Liver (tissue), 9 donors: Measurements from ENCODE around the gene DCUN1D1. TPM values are rescaled to one million over a fixed set of nuclear protein-coding genes. Genes with fewer than 3 reads are reported as not detected.

Source experiments
- DNase-seq: peaks from one replicate; pipeline ENCODE4 v3.0.0-alpha.2; 2017; ENCODE audit warnings: low spot score
- H3K27ac ChIP-seq, 2 donors: one replicate each; pipeline ENCODE4 v1.7.0; 2013; ENCODE audit warnings: inconsistent platforms in 2 of 2, low read length in 2 of 2, control low read depth in 1 of 2, low read depth in 1 of 2, mild to moderate bottlenecking in 1 of 2
- H3K27me3 ChIP-seq, 4 donors: one replicate each; pipeline versions ENCODE4 v1.6.1 to v1.7.0; 2013; ENCODE audit warnings: low read length in 3 of 4, inconsistent platforms in 1 of 4, mild to moderate bottlenecking in 1 of 4, moderate library complexity in 1 of 4; ENCODE audit not compliant: control insufficient read depth in 4 of 4, insufficient read depth in 4 of 4
- H3K36me3 ChIP-seq, 4 donors: one replicate each; pipeline versions ENCODE4 v1.6.1 to v1.7.0; 2013; ENCODE audit warnings: low read length in 3 of 4, mild to moderate bottlenecking in 3 of 4, low read depth in 1 of 4, moderate library complexity in 1 of 4; ENCODE audit not compliant: control insufficient read depth in 4 of 4, insufficient read depth in 3 of 4
- H3K4me1 ChIP-seq, 4 donors: one replicate each; pipeline versions ENCODE4 v1.6.1 to v1.7.0; 2013; ENCODE audit warnings: low read length in 3 of 4, mild to moderate bottlenecking in 3 of 4, moderate library complexity in 1 of 4; ENCODE audit not compliant: control insufficient read depth in 4 of 4, insufficient read depth in 4 of 4
- H3K4me3 ChIP-seq, 3 donors: one replicate each; pipeline versions ENCODE4 v1.6.1 to v1.7.0; 2013; ENCODE audit warnings: low read length in 3 of 3, control low read depth in 1 of 3, low read depth in 1 of 3, mild to moderate bottlenecking in 1 of 3
- H3K9ac ChIP-seq, 2 donors: one replicate each; pipeline ENCODE4 v1.7.0; 2013; ENCODE audit warnings: low read length in 2 of 2, mild to moderate bottlenecking in 2 of 2, moderate library complexity in 2 of 2, control low read depth in 1 of 2, low read depth in 1 of 2
- H3K9me3 ChIP-seq, 4 donors: one replicate each; pipeline versions ENCODE4 v1.6.1 to v1.7.0; 2013; ENCODE audit warnings: low read length in 3 of 4; ENCODE audit not compliant: control insufficient read depth in 4 of 4
- ATF3 ChIP-seq: IDR thresholded peaks from 2 replicates; pipeline ENCODE4 v1.6.1; 2016; ENCODE audit warnings: antibody characterized with exemption
- EGR1 ChIP-seq, 2 donors: IDR thresholded peaks; 2 replicates each; pipeline ENCODE4 v1.6.1; 2016 to 2018; ENCODE audit warnings: antibody characterized with exemption in 2 of 2, low read depth in 2 of 2
- FOXA1 ChIP-seq: IDR thresholded peaks from 2 replicates; pipeline ENCODE4 v1.6.1; 2016; ENCODE audit warnings: antibody characterized with exemption
- FOXA2 ChIP-seq: IDR thresholded peaks from 2 replicates; pipeline ENCODE4 v1.6.1; 2016; ENCODE audit warnings: antibody characterized with exemption
- GABPA ChIP-seq, 2 donors: IDR thresholded peaks in 1 of 2; conservative IDR thresholded peaks in 1 of 2; 2 replicates each; pipeline ENCODE4 v1.6.1; 2016; ENCODE audit warnings: antibody characterized with exemption in 2 of 2, mild to moderate bottlenecking in 1 of 2, moderate library complexity in 1 of 2
- HNF4A ChIP-seq, 2 donors: conservative IDR thresholded peaks; 2 replicates each; pipeline ENCODE4 v1.6.1; 2016; ENCODE audit warnings: antibody characterized with exemption in 2 of 2, mild to moderate bottlenecking in 2 of 2
- HNF4G ChIP-seq: IDR thresholded peaks from 2 replicates; pipeline ENCODE4 v1.6.1; 2016; ENCODE audit warnings: antibody characterized with exemption
- JUND ChIP-seq, 2 donors: IDR thresholded peaks; 2 replicates each; pipeline ENCODE4 v1.6.1; 2016; ENCODE audit warnings: antibody characterized with exemption in 2 of 2
- NR2F2 ChIP-seq: IDR thresholded peaks from 2 replicates; pipeline ENCODE4 v1.6.1; 2016; ENCODE audit warnings: antibody characterized with exemption
- RAD21 ChIP-seq, 2 donors: IDR thresholded peaks; 2 replicates each; pipeline ENCODE4 v1.6.1; 2016; ENCODE audit warnings: antibody characterized with exemption in 2 of 2, mild to moderate bottlenecking in 2 of 2
- REST ChIP-seq: IDR thresholded peaks from 2 replicates; pipeline ENCODE4 v1.6.1; 2016; ENCODE audit warnings: antibody characterized with exemption, mild to moderate bottlenecking
- RXRA ChIP-seq, 2 donors: IDR thresholded peaks; 2 replicates each; pipeline ENCODE4 v1.6.1; 2017 to 2018; ENCODE audit warnings: antibody characterized with exemption in 2 of 2, mild to moderate bottlenecking in 1 of 2
- SP1 ChIP-seq: IDR thresholded peaks from 2 replicates; pipeline ENCODE4 v1.6.1; 2018; ENCODE audit warnings: antibody characterized with exemption, mild to moderate bottlenecking
- TAF1 ChIP-seq: conservative IDR thresholded peaks from 2 replicates; pipeline ENCODE4 v1.6.1; 2016; ENCODE audit warnings: antibody characterized with exemption, mild to moderate bottlenecking
- YY1 ChIP-seq: IDR thresholded peaks from 2 replicates; pipeline ENCODE4 v1.6.1; 2016; ENCODE audit warnings: antibody characterized with exemption, mild to moderate bottlenecking
- WGBS: extraction: QIAGEN DNeasy Blood & Tissue Kit; methylation state at CpG from one replicate; pipeline ENCODE4 v1.1.7; 2013; 5-methylcytosine and 5-hydroxymethylcytosine counted together
- polyA plus RNA-seq, 2 donors: library from polyadenylated mRNA; stranded (reverse) in 1 of 2; unstranded in 1 of 2; fragments of 200-250 nt in 1 of 2; fragments of >200 nt in 1 of 2; fragmentation: Nextera tagmentation in 1 of 2; extraction: Ambion mirVana in 1 of 2; gene quantifications; one replicate each; pipeline versions ENCODE4 v1.2.1 to v1.2.3, GENCODE V29; 2013 to 2015
- total RNA-seq, 2 donors: library from RNA; depleted of rRNA; stranded (reverse); fragments of >200 nt; gene quantifications; one replicate each; pipeline ENCODE4 v1.2.3, GENCODE V29; 2014
- TF ChIP-seq, protein P1 (sequence below): IDR thresholded peaks from 2 replicates; pipeline ENCODE4 v1.6.1; 2016; ENCODE audit warnings: antibody characterized with exemption
- TF ChIP-seq, protein P2 (sequence below): fragments of 150-350 bp; IDR thresholded peaks from 2 replicates; pipeline ENCODE4 v1.5.1; 2017; ENCODE audit warnings: improper control_type of control experiment, low read depth, low read length; ENCODE audit not compliant: missing input control
- TF ChIP-seq, protein P3 (sequence below): IDR thresholded peaks from 2 replicates; pipeline ENCODE4 v1.6.1; 2016; ENCODE audit warnings: antibody characterized with exemption
- donor health status: healthy.
- donor health status: healthy.
- donor health status: healthy.
- donor health status: healthy.
- donor health status: healthy.

Gene DCUN1D1
- total and polyA plus RNA-seq, 4 donors, result 9.1 to 56.0 (median 23.5) TPM

DNA sequence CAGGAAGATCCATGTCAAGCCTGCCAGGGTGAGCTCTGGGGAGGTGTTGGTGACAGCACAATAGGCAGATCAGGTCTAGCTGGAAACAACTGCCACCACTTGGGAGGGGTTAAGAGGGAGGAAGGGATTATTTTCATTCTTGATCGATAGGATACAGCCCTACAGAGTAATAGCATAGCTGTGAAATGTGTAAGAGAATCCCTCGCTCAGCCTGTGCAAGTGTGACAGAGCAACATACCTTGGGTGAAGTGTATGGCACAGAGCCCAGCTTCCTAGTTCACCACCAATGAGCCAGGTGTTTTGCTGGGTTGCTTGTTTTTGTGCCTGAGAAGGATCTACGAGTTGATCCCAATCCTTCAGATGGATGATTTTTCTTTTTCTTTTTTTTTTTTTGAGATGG is 9.2 kb upstream of the DCUN1D1 start:
- no peak for DNase-seq
- WGBS, result 91% methylated on average over 3 of the region's 3 CpGs
- H3K9me3 ChIP-seq, result no peaks in the 10 kb centered on the region
- TF ChIP-seq, protein P1, sequence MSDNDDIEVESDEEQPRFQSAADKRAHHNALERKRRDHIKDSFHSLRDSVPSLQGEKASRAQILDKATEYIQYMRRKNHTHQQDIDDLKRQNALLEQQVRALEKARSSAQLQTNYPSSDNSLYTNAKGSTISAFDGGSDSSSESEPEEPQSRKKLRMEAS, result no peak
- TF ChIP-seq RXRA (IDR thresholded peaks at IDR 0.05) (no peak), HNF4G (no peak), TAF1 (no peak), EGR1 (IDR thresholded peaks at IDR 0.05; ENCODE audit: low read depth in 2 of 2) (no peak), FOXA2 (no peak), FOXA1 (no peak), JUND (IDR thresholded peaks at IDR 0.05) (no peak), HNF4A (conservative IDR thresholded peaks at IDR 0.05) (no peak)
- TF ChIP-seq, protein P2, sequence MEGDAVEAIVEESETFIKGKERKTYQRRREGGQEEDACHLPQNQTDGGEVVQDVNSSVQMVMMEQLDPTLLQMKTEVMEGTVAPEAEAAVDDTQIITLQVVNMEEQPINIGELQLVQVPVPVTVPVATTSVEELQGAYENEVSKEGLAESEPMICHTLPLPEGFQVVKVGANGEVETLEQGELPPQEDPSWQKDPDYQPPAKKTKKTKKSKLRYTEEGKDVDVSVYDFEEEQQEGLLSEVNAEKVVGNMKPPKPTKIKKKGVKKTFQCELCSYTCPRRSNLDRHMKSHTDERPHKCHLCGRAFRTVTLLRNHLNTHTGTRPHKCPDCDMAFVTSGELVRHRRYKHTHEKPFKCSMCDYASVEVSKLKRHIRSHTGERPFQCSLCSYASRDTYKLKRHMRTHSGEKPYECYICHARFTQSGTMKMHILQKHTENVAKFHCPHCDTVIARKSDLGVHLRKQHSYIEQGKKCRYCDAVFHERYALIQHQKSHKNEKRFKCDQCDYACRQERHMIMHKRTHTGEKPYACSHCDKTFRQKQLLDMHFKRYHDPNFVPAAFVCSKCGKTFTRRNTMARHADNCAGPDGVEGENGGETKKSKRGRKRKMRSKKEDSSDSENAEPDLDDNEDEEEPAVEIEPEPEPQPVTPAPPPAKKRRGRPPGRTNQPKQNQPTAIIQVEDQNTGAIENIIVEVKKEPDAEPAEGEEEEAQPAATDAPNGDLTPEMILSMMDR, result no peak
- H3K9ac ChIP-seq, result no peak overlapping the region
- no peak overlapping the region for H3K4me3 ChIP-seq
- H3K27me3 ChIP-seq, result no peaks in the 10 kb centered on the region
- no peaks in the 10 kb centered on the region for H3K4me1 ChIP-seq
- H3K27ac ChIP-seq, result no peak overlapping the region
- H3K36me3 ChIP-seq, result no peaks in the 10 kb centered on the region

DNA sequence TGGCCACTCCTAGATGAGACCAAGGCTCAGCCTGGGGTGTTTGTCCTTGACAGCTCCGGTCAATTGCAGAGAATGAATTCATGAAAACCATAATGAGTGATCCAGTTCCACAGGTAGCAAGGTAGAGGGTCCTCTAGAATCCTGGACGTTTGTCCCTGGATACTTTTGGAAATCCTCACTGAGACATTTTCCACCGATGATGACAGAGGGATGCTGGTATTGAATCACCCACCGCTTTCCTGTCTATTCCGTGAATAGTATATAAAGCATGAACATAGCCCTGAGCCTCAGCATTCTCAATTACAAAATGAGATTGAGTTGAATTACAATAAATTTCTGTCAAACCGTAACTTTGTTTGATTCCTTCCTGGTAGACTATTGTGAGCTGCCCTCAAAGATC is 5.7 kb upstream of the DCUN1D1 start:
- DNase-seq, result no peak
- Histone ChIP-seq H3K27ac (no peak overlapping the region), H3K27me3 (no peaks in the 10 kb centered on the region), H3K9me3 (no peaks in the 10 kb centered on the region), H3K9ac (no peak overlapping the region), H3K4me3 (no peak overlapping the region), H3K4me1 (peaks cover 0 to 15% (median 11%) of the 10 kb centered on the region in 4 donors), H3K36me3 (no peaks in the 10 kb centered on the region)
- TF ChIP-seq, protein P2, result no peak
- TF ChIP-seq HNF4A (conservative IDR thresholded peaks at IDR 0.05), result no peak
- no peak for TF ChIP-seq FOXA2
- no peak for TF ChIP-seq RXRA (IDR thresholded peaks at IDR 0.05)
- TF ChIP-seq HNF4G, result no peak
- no peak for TF ChIP-seq REST
- no peak for TF ChIP-seq ATF3
- TF ChIP-seq TAF1, result no peak
- no peak for TF ChIP-seq GABPA (IDR thresholded peaks at IDR 0.05 in 1 of 2, conservative IDR thresholded peaks at IDR 0.05 in 1 of 2)
- TF ChIP-seq, protein P3, sequence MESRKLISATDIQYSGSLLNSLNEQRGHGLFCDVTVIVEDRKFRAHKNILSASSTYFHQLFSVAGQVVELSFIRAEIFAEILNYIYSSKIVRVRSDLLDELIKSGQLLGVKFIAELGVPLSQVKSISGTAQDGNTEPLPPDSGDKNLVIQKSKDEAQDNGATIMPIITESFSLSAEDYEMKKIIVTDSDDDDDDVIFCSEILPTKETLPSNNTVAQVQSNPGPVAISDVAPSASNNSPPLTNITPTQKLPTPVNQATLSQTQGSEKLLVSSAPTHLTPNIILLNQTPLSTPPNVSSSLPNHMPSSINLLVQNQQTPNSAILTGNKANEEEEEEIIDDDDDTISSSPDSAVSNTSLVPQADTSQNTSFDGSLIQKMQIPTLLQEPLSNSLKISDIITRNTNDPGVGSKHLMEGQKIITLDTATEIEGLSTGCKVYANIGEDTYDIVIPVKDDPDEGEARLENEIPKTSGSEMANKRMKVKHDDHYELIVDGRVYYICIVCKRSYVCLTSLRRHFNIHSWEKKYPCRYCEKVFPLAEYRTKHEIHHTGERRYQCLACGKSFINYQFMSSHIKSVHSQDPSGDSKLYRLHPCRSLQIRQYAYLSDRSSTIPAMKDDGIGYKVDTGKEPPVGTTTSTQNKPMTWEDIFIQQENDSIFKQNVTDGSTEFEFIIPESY, result no peak
- no peak for TF ChIP-seq EGR1 (IDR thresholded peaks at IDR 0.05; ENCODE audit: low read depth in 2 of 2)
- TF ChIP-seq NR2F2, result no peak
- TF ChIP-seq SP1, result no peak
- TF ChIP-seq, protein P1, result no peak
- no peak for TF ChIP-seq FOXA1
- TF ChIP-seq JUND (IDR thresholded peaks at IDR 0.05), result no peak
- no peak for TF ChIP-seq RAD21 (IDR thresholded peaks at IDR 0.05)
- TF ChIP-seq YY1, result no peak
- WGBS, result 92% methylated on average over 6 of the region's 6 CpGs
